A549 (cell line): ENCODE data around the gene CIAO3. TPM values are rescaled to one million over a fixed set of nuclear protein-coding genes. Genes with fewer than 3 reads are reported as not detected.

Experiments
- ATAC-seq, 2 experiments: fragments of 200-7000 bp in 1 of 2; fragments of >200 bp in 1 of 2; cut with Nextera tagmentation in 1 of 2; cut with Tn5 transposase in 1 of 2; 3 replicates each; pipeline versions ENCODE4 v1.8.0 to v1.9.1; 2018 to 2020; ENCODE audit warnings: mild to moderate bottlenecking in 1 of 2, moderate library complexity in 1 of 2
- CTCF ChIA-PET: fragments of 300-600 bp; sonication (Branson Sonifier 250); formaldehyde crosslinking; extraction: SDS; loops from one replicate; lab custom pipeline; 2021; ENCODE audit warnings: antibody characterized with exemption, inconsistent platforms; lab: Yijun Ruan, JAX
- POLR2A ChIA-PET: fragments of 350-600 bp; formaldehyde crosslinking; extraction: SDS; loops from one replicate; lab custom pipeline; 2021; ENCODE audit warnings: antibody characterized with exemption, inconsistent platforms; lab: Yijun Ruan, JAX
- DNase-seq, 2 experiments: peaks; one replicate each; pipeline versions ENCODE4 v3.0.0 to v3.0.0-alpha.2; 2011 to 2016; ENCODE audit warnings: low read depth in 1 of 2, low spot score in 1 of 2
- FAIRE-seq: peaks from 2 replicates; lab custom pipeline; 2011; peaks lifted over from hg19 to GRCh38; lab: Jason Lieb, UNC
- H3K27ac ChIP-seq, 2 experiments: fragments of >200 bp; sonication (Bioruptor Twin); formaldehyde crosslinking; 3 replicates each; pipeline ENCODE4 v1.5.1; 2016 to 2017
- H3K4me1 ChIP-seq: fragments of >200 bp; sonication (Bioruptor Twin); formaldehyde crosslinking; 3 replicates; pipeline ENCODE4 v1.6.1; 2016
- H3K4me2 ChIP-seq: fragments of >200 bp; sonication (Bioruptor Twin); formaldehyde crosslinking; 3 replicates; pipeline ENCODE4 v1.6.1; 2016
- H3K4me3 ChIP-seq: fragments of >200 bp; sonication (Bioruptor Twin); formaldehyde crosslinking; 3 replicates; pipeline ENCODE4 v1.5.1; 2016
- H3K9me3 ChIP-seq: fragments of >200 bp; sonication (Bioruptor Twin); formaldehyde crosslinking; 3 replicates; pipeline ENCODE4 v1.6.1; 2016
- BCL3 ChIP-seq: fragments of >200 bp; sonication (Bioruptor Twin); formaldehyde crosslinking; IDR thresholded peaks from 3 replicates; pipeline ENCODE4 v1.6.1; 2016
- BHLHE40 ChIP-seq: IDR thresholded peaks from 2 replicates; pipeline ENCODE4 v1.6.1; 2012; ENCODE audit warnings: low read depth, low read length, inconsistent platforms
- CBX2 ChIP-seq: fragments of 200-600 bp; sonication (generic); IDR thresholded peaks from 2 replicates; pipeline ENCODE4 v1.6.1; 2016; ENCODE audit warnings: low read depth, mild to moderate bottlenecking, borderline replicate concordance
- CBX8 ChIP-seq: fragments of 200-600 bp; sonication (generic); IDR thresholded peaks from 2 replicates; pipeline ENCODE4 v1.6.1; 2016
- FOSL2 ChIP-seq, 2 experiments: fragments of 450-650 bp in 1 of 2; fragments of >200 bp in 1 of 2; sonication (Bioruptor Twin) in 1 of 2; formaldehyde crosslinking; IDR thresholded peaks; 2 replicates each; pipeline versions ENCODE4 v1.5.0 to v1.6.1; 2016 to 2020; ENCODE audit warnings: mild to moderate bottlenecking in 1 of 2, moderate library complexity in 1 of 2
- GATA3 ChIP-seq: IDR thresholded peaks from 2 replicates; pipeline ENCODE4 v1.6.1; 2012; ENCODE audit warnings: borderline replicate concordance
- HES2 ChIP-seq: fragments of >200 bp; sonication (Bioruptor Twin); formaldehyde crosslinking; IDR thresholded peaks from 2 replicates; pipeline ENCODE4 v1.6.1; 2016
- HMGXB4 ChIP-seq: fragments of 250-450 bp; sonication (Bioruptor Pico); IDR thresholded peaks from 2 replicates; pipeline ENCODE4 v1.5.0; 2021; ENCODE audit warnings: mild to moderate bottlenecking, moderate library complexity, borderline replicate concordance
- HOXB5 ChIP-seq: fragments of 250-450 bp; sonication (Bioruptor Pico); IDR thresholded peaks from 2 replicates; pipeline ENCODE4 v1.5.0; 2020; ENCODE audit warnings: mild to moderate bottlenecking, moderate library complexity
- JUN ChIP-seq, 2 experiments: fragments of >200 bp; sonication (Bioruptor Twin); formaldehyde crosslinking; IDR thresholded peaks; 2 replicates in 1 of 2; 3 replicates in 1 of 2; pipeline ENCODE4 v1.6.1; 2016 to 2017
- JUNB ChIP-seq: fragments of >200 bp; sonication (Bioruptor Twin); formaldehyde crosslinking; IDR thresholded peaks from 2 replicates; pipeline ENCODE4 v1.6.1; 2016
- KDM1A ChIP-seq: fragments of 200-600 bp; sonication (generic); IDR thresholded peaks from 2 replicates; pipeline ENCODE4 v1.6.1; 2016; ENCODE audit warnings: low read depth, mild to moderate bottlenecking
- KDM5A ChIP-seq: fragments of 200-600 bp; sonication (generic); IDR thresholded peaks from 2 replicates; pipeline ENCODE4 v1.6.1; 2016; ENCODE audit warnings: antibody characterized with exemption, mild to moderate bottlenecking
- MAFK ChIP-seq: fragments of 450-650 bp; IDR thresholded peaks from 2 replicates; pipeline ENCODE4 v1.6.1; 2014; ENCODE audit not compliant: partially characterized antibody
- NPAS2 ChIP-seq: fragments of 250-450 bp; sonication (Bioruptor Pico); IDR thresholded peaks from 2 replicates; pipeline ENCODE4 v1.8.0; 2022; ENCODE audit warnings: mild to moderate bottlenecking, moderate library complexity, borderline replicate concordance
- NR3C1 ChIP-seq: fragments of >200 bp; sonication (Bioruptor Twin); formaldehyde crosslinking; IDR thresholded peaks from 3 replicates; pipeline ENCODE4 v1.6.1; 2017
- POLR2A ChIP-seq: IDR thresholded peaks from 2 replicates; pipeline ENCODE4 v1.6.1; 2012; ENCODE audit warnings: mild to moderate bottlenecking, low read length
- RCOR1 ChIP-seq: fragments of 150-350 bp; IDR thresholded peaks from 2 replicates; pipeline ENCODE4 v1.6.1; 2014; ENCODE audit warnings: antibody characterized with exemption, low read length, low read depth
- REST ChIP-seq: fragments of 200-600 bp; sonication (generic); IDR thresholded peaks from 2 replicates; pipeline ENCODE4 v1.6.1; 2016; ENCODE audit warnings: antibody characterized with exemption, mild to moderate bottlenecking, moderate library complexity
- RFX5 ChIP-seq: fragments of 450-650 bp; IDR thresholded peaks from 2 replicates; pipeline ENCODE4 v1.7.1; 2014; ENCODE audit warnings: antibody characterized with exemption, mild to moderate bottlenecking, moderate library complexity
- RNF2 ChIP-seq: fragments of 200-600 bp; sonication (generic); IDR thresholded peaks from 2 replicates; pipeline ENCODE4 v1.6.1; 2016; ENCODE audit warnings: low read depth, mild to moderate bottlenecking, antibody characterized with exemption, moderate library complexity, borderline replicate concordance
- SMC3 ChIP-seq: fragments of >200 bp; sonication (Bioruptor Twin); formaldehyde crosslinking; IDR thresholded peaks from 3 replicates; pipeline ENCODE4 v1.6.1; 2018; ENCODE audit warnings: inconsistent platforms
- TFCP2L1 ChIP-seq: fragments of 250-450 bp; sonication (Bioruptor Pico); IDR thresholded peaks from 2 replicates; pipeline ENCODE4 v1.5.0; 2021; ENCODE audit warnings: mild to moderate bottlenecking
- USF2 ChIP-seq: fragments of 450-650 bp; IDR thresholded peaks from 2 replicates; pipeline ENCODE4 v1.6.1; 2014; ENCODE audit warnings: antibody characterized with exemption
- ZFP36 ChIP-seq: fragments of 450-650 bp; IDR thresholded peaks from 2 replicates; pipeline ENCODE4 v1.6.1; 2014; ENCODE audit warnings: borderline replicate concordance; ENCODE audit not compliant: partially characterized antibody
- whole genome bisulfite sequencing: methylation state at CpG from one replicate; pipeline ENCODE4 v1.1.6; 2017; ENCODE audit errors: missing lambda C conversion rate; 5-methylcytosine and 5-hydroxymethylcytosine counted together
- polyA plus RNA-seq, 4 experiments: library from polyadenylated mRNA; depleted of rRNA in 3 of 4; stranded (reverse); fragments of >200 nt; fragmentation: RNase III in 1 of 4; extraction: RNeasy Plus Mini Kit Qiagen cat#74134 plus additional on column Dnase treatment in 1 of 4; gene quantifications; 2 replicates in 3 of 4; 3 replicates in 1 of 4; pipeline ENCODE4 v1.2.3, GENCODE V29; 2011 to 2017

Gene CIAO3
- polyA plus RNA-seq, 2 of the 4 experiments (the other 2 are of a cell fraction), result 17.4 to 23.0 TPM

GRCh38 chr16:741986-742629, 1.3 kb upstream of the CIAO3 start:
- CTCF ChIA-PET, result interaction anchor here (0.8 to 28.0 kb wide), 8 partner anchors 12 to 314 kb away, joined by 3 to 656 read pairs (median 12); partner anchors contain the start of genes ANTKMT, CCDC78, FBXL16 and HAGHL
- Histone ChIP-seq H3K9me3 (no peaks in the 10 kb centered on the region), H3K4me2 (no peak overlapping the region), H3K27ac (no peak overlapping the region), H3K4me3 (no peak overlapping the region), H3K4me1 (peaks cover 6% of the 10 kb centered on the region; the same call in 2 of the 3 replicates)
- WGBS, result 90% methylated on average over 14 of the region's 15 CpGs
- FAIRE-seq (no peak), DNase-seq (no peak), ATAC-seq (no peak)
- TF ChIP-seq ZFP36, result no peak
- TF ChIP-seq CBX8, result no peak
- TF ChIP-seq HOXB5 (CRISPR knock-in tag), result no peak
- no peak for TF ChIP-seq SMC3
- TF ChIP-seq GATA3, result no peak
- no peak for TF ChIP-seq MAFK
- TF ChIP-seq KDM5A, result no peak
- no peak for TF ChIP-seq JUN (IDR thresholded peaks at IDR 0.05)
- TF ChIP-seq KDM1A, result no peak
- TF ChIP-seq REST, result no peak
- TF ChIP-seq USF2, result no peak
- no peak for TF ChIP-seq HMGXB4 (CRISPR knock-in tag)
- no peak for TF ChIP-seq BCL3
- TF ChIP-seq TFCP2L1 (CRISPR knock-in tag), result no peak
- POLR2A ChIA-PET, result interaction anchor here (1.1 kb wide), 1 partner anchor 10 kb away, joined by 4 read pairs; no protein-coding TSS in a partner anchor

GRCh38 chr16:740459-740763, 386 bp downstream of the CIAO3 start:
- H3K27ac ChIP-seq, result peak overlapping the region; percentile 95 to 96
- H3K4me2 ChIP-seq, result peak overlapping the region; percentile 99
- ChIA-PET POLR2A (interaction anchor here (1.7 kb wide), 1 partner anchor 12 kb away, joined by 5 read pairs; no protein-coding TSS in a partner anchor), CTCF (interaction anchor here (0.9 to 28.0 kb wide), 13 partner anchors 10 to 315 kb away, joined by 3 to 656 read pairs (median 7); partner anchors contain the start of genes ANTKMT, CCDC78, CHTF18 and FBXL16)
- TF ChIP-seq USF2 (no peak), RCOR1 (no peak), HES2 (no peak), RFX5 (no peak), JUNB (no peak), CBX2 (no peak), NPAS2 (CRISPR knock-in tag) (no peak), SMC3 (no peak), BHLHE40 (no peak), NR3C1 (no peak), RNF2 (no peak), FOSL2 (IDR thresholded peaks at IDR 0.05) (no peak), FOSL2 (CRISPR knock-in tag; IDR thresholded peaks at IDR 0.05) (no peak), POLR2A (no peak)
- H3K9me3 ChIP-seq, result no peaks in the 10 kb centered on the region
- 0% methylated on average over 3 of the region's 22 CpGs for WGBS
- DNase-seq (no peak), FAIRE-seq (no peak), ATAC-seq (peak; percentile 15 to 57; a peak in 4 of 6 replicates)
- H3K4me1 ChIP-seq, result peaks cover 6% of the 10 kb centered on the region; the same call in 2 of the 3 replicates
- peak overlapping the region; percentile 96 for H3K4me3 ChIP-seq
